ENCODE data around the gene RNPEPL1. TPM values are rescaled to one million over a fixed set of nuclear protein-coding genes. Genes with fewer than 3 reads are reported as not detected.
"Not testable (repeated sequence)": the region's sequence is repeated elsewhere in the genome, so short reads cannot be mapped to it uniquely, and the experiment has no call there.

The RNPEPL1 gene
- total RNA-seq, 3 donors from 2014 or later (not counting 1 experiment from before 2014, with no cell fraction given): 145 to 167 (median 164) TPM

- intact Hi-C loops (cut with micrococcal nuclease): no loop called here
- Histone ChIP-seq H3K9me3 (ENCODE audit: control insufficient read depth, insufficient read depth, low read length) (no peaks in the 10 kb centered on the region), H3K36me3 (ENCODE audit: control insufficient read depth, insufficient read depth, low read length) (peaks cover 13% of the 10 kb centered on the region), H3K27ac (ENCODE audit: low read length) (no peak overlapping the region), H3K27me3 (ENCODE audit: control insufficient read depth, insufficient read depth, low read length) (no peaks in the 10 kb centered on the region), H3K4me1 (ENCODE audit: control insufficient read depth, insufficient read depth, low read length) (no peaks in the 10 kb centered on the region), H3K4me3 (ENCODE audit: low read length) (no peak overlapping the region)
- Mint-ChIP-seq H3K4me3 (no peak overlapping the region), H3K27ac (no peak overlapping the region), H3K4me1 (peaks cover 15 to 32% of the 10 kb centered on the region in 2 donors), H3K27me3 (ENCODE audit: low read depth in 2 of 2) (no peaks in the 10 kb centered on the region), H3K36me3 (peaks cover 19% of the 10 kb centered on the region), H3K9me3 (peaks cover 8 to 11% of the 10 kb centered on the region in 2 donors)
- WGBS (ENCODE audit: insufficient coverage): 89% methylated on average over 1 of the region's 1 CpG
- no peak for DNase-seq
- ATAC-seq: no peak
- no peak for TF ChIP-seq CTCF (IDR thresholded peaks at IDR 0.05)
These were observed 36.1 kb upstream of the RNPEPL1 start for GRCh38 chr2:240532031-240532775.

DNA sequence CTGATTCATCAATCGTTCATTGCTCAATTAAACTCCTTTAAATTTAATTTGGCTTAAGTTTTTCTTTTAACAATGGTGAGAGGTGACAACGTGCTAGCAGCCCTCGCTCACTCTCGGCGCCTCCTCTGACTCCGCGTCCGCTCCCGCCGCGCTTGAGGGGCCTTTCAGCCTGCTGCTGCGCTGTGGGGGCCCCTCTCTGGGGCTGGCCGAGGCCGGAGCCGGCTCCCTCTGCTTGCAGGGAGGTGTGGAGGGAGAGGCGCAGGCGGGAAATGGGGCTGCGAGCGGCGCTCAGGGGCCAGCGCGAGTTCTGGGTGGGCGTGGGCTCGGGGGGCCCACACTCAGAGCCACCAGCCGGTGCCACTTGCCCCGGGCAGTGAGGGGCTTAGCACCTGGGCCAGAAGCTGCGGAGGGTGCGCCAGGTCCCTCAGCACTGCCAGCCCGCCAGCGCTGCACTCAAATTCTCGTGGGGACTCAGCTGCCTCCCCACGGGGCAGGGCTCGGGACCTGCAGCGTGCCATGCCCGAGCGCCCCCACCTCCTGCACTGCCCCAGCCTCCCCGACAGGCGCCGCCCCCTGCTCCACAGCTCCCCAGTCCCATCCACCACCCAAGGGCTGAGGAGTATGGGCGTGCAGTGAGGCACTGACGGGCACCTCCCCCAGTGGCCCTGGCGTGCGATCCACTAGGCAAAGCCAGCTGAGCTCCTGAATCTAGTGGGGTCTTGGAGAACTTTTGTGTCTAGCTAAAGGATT lies 30.1 kb upstream of the RNPEPL1 start:
- intact Hi-C loops (cut with micrococcal nuclease): no loop called here
- Mint-ChIP-seq H3K36me3 (no peaks in the 10 kb centered on the region), H3K9me3 (no peaks in the 10 kb centered on the region), H3K27me3 (ENCODE audit: low read depth in 2 of 2) (no peaks in the 10 kb centered on the region), H3K4me3 (no peak overlapping the region), H3K27ac (no peak overlapping the region), H3K4me1 (peaks cover 23 to 28% of the 10 kb centered on the region in 2 donors)
- WGBS (ENCODE audit: insufficient coverage): 97% methylated on average over 42 of the region's 43 CpGs
- no peaks in the 10 kb centered on the region for H3K4me1 ChIP-seq (ENCODE audit: control insufficient read depth, insufficient read depth, low read length)
- H3K9me3 ChIP-seq (ENCODE audit: control insufficient read depth, insufficient read depth, low read length): no peaks in the 10 kb centered on the region
- H3K36me3 ChIP-seq (ENCODE audit: control insufficient read depth, insufficient read depth, low read length): peaks cover 20% of the 10 kb centered on the region
- ATAC-seq: no peak
- H3K27ac ChIP-seq (ENCODE audit: low read length): no peak overlapping the region
- no peak overlapping the region for H3K4me3 ChIP-seq (ENCODE audit: low read length)
- TF ChIP-seq CTCF (IDR thresholded peaks at IDR 0.05): no peak
- H3K27me3 ChIP-seq (ENCODE audit: control insufficient read depth, insufficient read depth, low read length): no peaks in the 10 kb centered on the region
- DNase-seq: no peak

GRCh38 chr2:240539101-240539500 lies 29.2 kb upstream of the RNPEPL1 start:
- H3K27ac Mint-ChIP-seq; H3K27me3 ChIP-seq (ENCODE audit: control insufficient read depth, insufficient read depth, low read length); intact Hi-C loops (cut with micrococcal nuclease); H3K27me3 Mint-ChIP-seq (ENCODE audit: low read depth in 2 of 2); H3K4me1 ChIP-seq (ENCODE audit: control insufficient read depth, insufficient read depth, low read length); H3K9me3 Mint-ChIP-seq; H3K4me3 ChIP-seq (ENCODE audit: low read length); H3K36me3 Mint-ChIP-seq; H3K9me3 ChIP-seq (ENCODE audit: control insufficient read depth, insufficient read depth, low read length); H3K27ac ChIP-seq (ENCODE audit: low read length); DNase-seq; H3K4me3 Mint-ChIP-seq; ATAC-seq: not testable (repeated sequence)
- WGBS (ENCODE audit: insufficient coverage): 98% methylated on average over 17 of the region's 17 CpGs
- H3K4me1 Mint-ChIP-seq: peaks cover 20 to 29% of the 10 kb centered on the region in 2 donors
- H3K36me3 ChIP-seq (ENCODE audit: control insufficient read depth, insufficient read depth, low read length): peaks cover 18% of the 10 kb centered on the region

DNA sequence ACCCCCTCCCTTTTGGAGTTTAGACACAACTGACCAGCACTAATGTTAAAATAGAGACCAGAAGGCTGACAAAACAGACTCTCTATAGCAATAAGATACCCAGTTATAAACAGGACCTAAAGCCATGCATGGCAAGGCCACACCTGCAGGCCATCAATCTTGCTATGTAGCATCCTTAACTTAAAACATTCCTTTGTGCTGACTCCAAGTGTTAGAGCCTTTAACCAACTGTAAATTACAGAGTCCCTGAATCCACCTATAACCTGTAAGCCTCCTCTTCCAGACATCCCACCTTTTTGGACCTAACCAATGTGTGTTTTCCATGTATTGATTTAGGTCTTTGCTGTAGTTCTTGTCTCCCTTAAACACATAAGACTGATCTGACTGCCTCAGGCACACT lies 28.4 kb upstream of the RNPEPL1 start:
- Histone ChIP-seq H3K36me3 (ENCODE audit: control insufficient read depth, insufficient read depth, low read length) (peaks cover 18% of the 10 kb centered on the region), H3K27me3 (ENCODE audit: control insufficient read depth, insufficient read depth, low read length) (no peaks in the 10 kb centered on the region), H3K27ac (ENCODE audit: low read length) (no peak overlapping the region), H3K4me3 (ENCODE audit: low read length) (no peak overlapping the region), H3K4me1 (ENCODE audit: control insufficient read depth, insufficient read depth, low read length) (no peaks in the 10 kb centered on the region), H3K9me3 (ENCODE audit: control insufficient read depth, insufficient read depth, low read length) (no peaks in the 10 kb centered on the region)
- no peak for DNase-seq
- peaks cover 14 to 25% of the 10 kb centered on the region in 2 donors for H3K4me1 Mint-ChIP-seq
- H3K9me3 Mint-ChIP-seq: no peaks in the 10 kb centered on the region
- H3K36me3 Mint-ChIP-seq: no peaks in the 10 kb centered on the region
- TF ChIP-seq CTCF (IDR thresholded peaks at IDR 0.05): no peak
- intact Hi-C loops (cut with micrococcal nuclease): no loop called here
- H3K27me3 Mint-ChIP-seq (ENCODE audit: low read depth in 2 of 2): no peaks in the 10 kb centered on the region
- no peak for ATAC-seq
- no peak overlapping the region for H3K27ac Mint-ChIP-seq
- H3K4me3 Mint-ChIP-seq: no peak overlapping the region
